Vagina (tissue), 2 donors: ENCODE data around the gene ARFGAP3.

Experiments used
- CTCF ChIP-seq, 3 experiments: fragments of 450-650 bp in 2 of 3; fragments of 200-600 bp in 1 of 3; sonication (generic) in 1 of 3; IDR thresholded peaks; one replicate each; pipeline ENCODE4 v1.5.1; 2017 to 2019; ENCODE audit warnings: antibody characterized with exemption in 3 of 3, mild to moderate bottlenecking in 2 of 3, moderate library complexity in 2 of 3
- POLR2A ChIP-seq, 2 donors: fragments of 450-650 bp; IDR thresholded peaks; one replicate each; pipeline ENCODE4 v1.6.1; 2017; ENCODE audit warnings: antibody characterized with exemption in 2 of 2, mild to moderate bottlenecking in 2 of 2, moderate library complexity in 2 of 2

DNA sequence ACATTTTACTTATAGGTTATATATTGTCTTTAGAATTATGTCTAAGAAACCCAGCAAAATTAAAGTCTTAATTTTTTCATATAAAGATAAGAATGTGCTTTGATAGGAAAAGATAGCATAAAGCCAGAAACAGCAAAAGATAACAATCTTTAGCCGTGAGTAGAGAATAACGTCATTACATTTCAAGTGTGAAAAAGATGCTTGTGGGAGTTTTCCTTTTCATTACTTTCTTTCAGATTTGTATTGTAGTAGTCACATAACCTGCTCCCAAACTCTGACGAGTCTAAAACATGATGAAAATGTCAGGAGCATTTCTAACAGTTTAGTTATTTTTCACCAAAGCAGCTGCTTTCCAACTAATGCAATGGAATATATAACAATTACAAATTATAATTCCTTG is 31.3 kb downstream of the ARFGAP3 start:
- TF ChIP-seq CTCF (IDR thresholded peaks at IDR 0.05), result no peak
- no peak for TF ChIP-seq POLR2A (IDR thresholded peaks at IDR 0.05)
